NCI-H748 treated with DMSO at 0.1 percent for 48 hours (cell line): ENCODE data around the gene HSD17B7.
"Not testable (repeated sequence)": the region's sequence is repeated elsewhere in the genome, so short reads cannot be mapped to it uniquely, and the experiment has no call there.

ENCODE experiments used
- DNase-seq: peaks from one replicate; lab custom pipeline; 2025; lab: John Stamatoyannopoulos, UW

HSD17B7 gene

GRCh38 chr1:162807503-162807902, 17.0 kb downstream of the HSD17B7 start:
- DNase-seq: not testable (repeated sequence)

- not testable (repeated sequence) for DNase-seq
These were observed 21.9 kb downstream of the HSD17B7 start for GRCh38 chr1:162812357-162812756.

- not testable (repeated sequence) for DNase-seq
These were observed 27.6 kb downstream of the HSD17B7 start for GRCh38 chr1:162818136-162818535.

- not testable (repeated sequence) for DNase-seq
These were observed 28.2 kb downstream of the HSD17B7 start for GRCh38 chr1:162818666-162819065.

GRCh38 chr1:162822391-162823200, 32.1 kb downstream of the HSD17B7 start:
- peak; percentile 66 for DNase-seq

- no peak for DNase-seq
These were observed 32.7 kb downstream of the HSD17B7 start for GRCh38 chr1:162823231-162823630.

- DNase-seq: no peak
These were observed 33.4 kb downstream of the HSD17B7 start for GRCh38 chr1:162823771-162824525.

- DNase-seq: no peak
These were observed 38.8 kb downstream of the HSD17B7 start for GRCh38 chr1:162829268-162829667.

GRCh38 chr1:162832470-162832869, 42.0 kb downstream of the HSD17B7 start:
- DNase-seq: no peak

- DNase-seq: no peak
These were observed 44.8 kb downstream of the HSD17B7 start for GRCh38 chr1:162835157-162835899.

GRCh38 chr1:162838863-162839262, 48.4 kb downstream of the HSD17B7 start:
- no peak for DNase-seq

- no peak for DNase-seq
These were observed 49.8 kb downstream of the HSD17B7 start for GRCh38 chr1:162840250-162840839.

GRCh38 chr1:162844153-162844552, 53.7 kb downstream of the HSD17B7 start:
- no peak for DNase-seq

- no peak for DNase-seq
These were observed 56.0 kb downstream of the HSD17B7 start for GRCh38 chr1:162846256-162847212.

- DNase-seq: peak; percentile 70
These were observed 57.4 kb downstream of the HSD17B7 start for GRCh38 chr1:162847839-162848453.

- DNase-seq: no peak
These were observed 59.2 kb downstream of the HSD17B7 start for GRCh38 chr1:162849711-162850110.

- no peak for DNase-seq
These were observed 60.8 kb downstream of the HSD17B7 start for GRCh38 chr1:162851341-162851740.

- peak; percentile 73 for DNase-seq
These were observed 63.9 kb downstream of the HSD17B7 start for GRCh38 chr1:162854245-162854882.

- no peak for DNase-seq
These were observed 65.1 kb downstream of the HSD17B7 start for GRCh38 chr1:162855461-162856150.
